GM15510 (cell line): ENCODE results near the gene PACSIN1.

Experiments used
- POLR2A ChIP-seq: IDR thresholded peaks from 3 replicates; pipeline ENCODE4 v1.6.1; 2011; ENCODE audit warnings: borderline replicate concordance; ENCODE audit not compliant: insufficient read length; ENCODE audit errors: extremely low read depth

The PACSIN1 gene

DNA sequence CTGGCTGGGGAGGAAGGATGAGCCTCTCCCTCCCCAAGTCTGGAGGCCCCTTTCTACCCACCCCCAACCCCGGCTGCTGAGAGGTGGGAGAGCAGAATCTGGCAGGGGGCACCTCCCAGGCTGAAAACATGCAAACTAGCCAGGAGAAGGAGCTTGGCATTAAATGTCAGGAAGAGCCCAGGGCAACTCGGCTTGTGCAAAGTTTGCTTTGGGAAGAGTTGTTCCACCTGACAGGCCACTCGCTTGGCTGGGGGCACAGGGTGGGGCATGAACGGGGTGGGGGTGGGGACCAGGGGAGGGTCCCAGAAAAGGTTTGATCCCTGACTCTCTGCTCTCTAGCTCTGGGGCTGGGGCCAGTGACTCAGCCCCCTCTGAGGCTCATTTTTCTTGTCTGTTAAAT lies 87.3 kb downstream of the PACSIN1 start:
- TF ChIP-seq POLR2A, result no peak

DNA sequence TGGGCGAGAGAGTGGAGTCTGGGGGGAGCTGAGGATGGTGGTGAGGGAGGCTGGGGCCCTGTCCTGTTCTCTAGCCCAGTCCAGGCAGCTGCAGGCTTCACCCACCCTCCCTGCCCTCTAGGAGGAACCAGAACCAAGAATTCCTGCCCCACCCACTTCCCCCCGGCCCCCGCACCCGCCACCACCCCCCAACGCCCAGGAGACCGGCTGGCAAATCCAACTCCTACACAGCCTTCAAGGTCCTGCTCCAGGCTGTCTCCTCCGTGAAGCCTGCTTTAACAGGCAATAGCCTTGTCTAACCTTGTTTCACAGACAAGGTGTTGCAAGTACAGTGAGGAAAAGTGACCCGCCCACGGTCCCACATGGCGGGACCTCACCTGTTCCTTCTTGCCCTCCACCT lies 87.9 kb downstream of the PACSIN1 start:
- no peak for TF ChIP-seq POLR2A

DNA sequence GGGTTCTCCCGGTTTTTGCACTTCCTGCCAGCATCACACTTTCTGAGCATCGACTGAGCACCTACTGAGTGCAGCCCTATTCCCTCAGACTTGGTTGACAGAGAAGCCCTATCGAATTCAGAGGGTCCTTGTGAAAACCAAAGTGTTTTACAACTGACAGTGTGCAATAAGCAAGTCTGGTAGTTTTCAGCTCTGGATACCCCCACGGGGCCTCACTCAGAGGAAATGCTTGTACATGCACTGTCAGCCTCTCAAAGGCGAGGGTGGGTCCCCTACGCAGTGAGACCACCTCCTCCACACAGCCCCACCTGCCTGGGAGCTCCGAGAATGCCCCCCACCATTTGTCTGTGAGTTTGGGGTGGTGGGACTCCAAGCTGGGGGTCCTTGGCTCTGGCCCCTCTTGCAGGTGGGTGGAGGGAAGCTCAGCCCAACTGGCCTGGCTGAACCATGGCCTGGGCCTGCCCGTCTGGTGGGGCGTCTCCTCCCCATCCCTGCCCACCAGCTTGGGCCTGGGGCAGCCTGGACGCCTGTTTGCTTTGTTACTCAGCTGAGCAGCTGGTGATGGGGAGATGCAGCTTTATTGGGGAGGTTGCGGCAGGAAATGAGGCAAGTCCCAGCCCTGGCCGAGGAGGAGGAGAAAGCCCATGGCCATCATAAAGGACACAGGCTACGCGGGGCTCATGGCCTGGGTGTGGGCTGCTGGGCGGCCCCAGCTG lies 88.6 kb downstream of the PACSIN1 start:
- TF ChIP-seq POLR2A, result no peak

DNA sequence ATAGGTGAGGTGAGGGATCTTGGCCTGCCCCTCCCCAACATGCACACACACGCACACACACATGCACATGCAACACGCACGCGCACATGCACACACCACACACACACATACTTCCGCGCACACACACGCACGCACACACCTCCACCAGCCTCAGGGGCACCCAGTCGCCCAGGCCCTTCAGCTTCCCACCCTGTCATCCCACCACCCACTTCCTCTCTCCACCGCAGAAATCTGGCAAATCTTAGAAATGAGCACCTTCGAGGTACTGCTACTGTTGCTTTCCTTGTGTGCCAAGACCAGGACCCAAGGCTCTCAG lies 89.1 kb downstream of the PACSIN1 start:
- TF ChIP-seq POLR2A, result no peak

DNA sequence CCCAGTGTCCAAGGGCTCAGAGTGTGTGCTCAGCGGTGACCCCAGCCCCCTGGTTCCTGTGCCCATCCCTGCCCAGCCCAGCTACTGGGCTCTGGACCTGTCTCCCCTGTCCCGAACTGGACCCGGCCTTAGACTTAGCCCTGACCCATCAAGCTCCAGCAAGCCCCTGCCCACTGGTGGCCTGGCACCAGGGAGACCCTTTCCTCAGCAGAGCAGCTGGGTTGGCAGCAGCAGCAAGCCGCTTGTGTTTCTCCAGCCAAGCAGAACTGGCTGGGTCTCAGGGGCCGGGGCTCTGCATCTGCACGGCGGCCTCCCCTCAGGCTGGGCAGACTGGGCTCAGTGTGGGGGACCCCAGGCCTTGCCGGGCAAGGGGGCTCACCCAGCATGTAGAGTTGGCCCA lies 89.5 kb downstream of the PACSIN1 start:
- TF ChIP-seq POLR2A, result no peak

DNA sequence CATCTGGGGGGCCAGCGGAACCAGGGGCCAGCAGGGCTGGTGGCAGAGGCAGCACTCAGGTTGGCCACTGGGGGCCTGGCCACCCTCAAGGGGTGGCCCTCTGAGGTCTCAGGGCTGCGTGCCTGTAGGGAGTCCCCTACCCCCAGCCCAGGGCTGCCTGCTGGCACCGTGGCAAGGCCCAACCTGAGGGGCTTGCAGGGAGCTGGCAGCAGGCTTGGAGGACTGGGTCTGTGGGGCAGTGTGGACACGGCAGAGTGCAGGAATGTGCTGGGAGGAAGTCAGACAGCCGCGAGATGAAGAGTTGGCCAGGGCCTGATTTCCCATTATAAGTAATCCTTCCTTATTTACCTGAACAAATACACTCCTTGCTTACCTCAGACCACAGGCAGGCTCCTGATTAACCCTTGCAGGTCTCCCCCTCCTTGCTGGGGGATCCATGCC lies 90.2 kb downstream of the PACSIN1 start, which contains the start of gene SPDEF:
SPDEF (minus strand) TSS at position 299 of the 441 bp plus-strand sequence. CDS start 11,874 bp downstream, outside the sequence.
- no peak for TF ChIP-seq POLR2A

DNA sequence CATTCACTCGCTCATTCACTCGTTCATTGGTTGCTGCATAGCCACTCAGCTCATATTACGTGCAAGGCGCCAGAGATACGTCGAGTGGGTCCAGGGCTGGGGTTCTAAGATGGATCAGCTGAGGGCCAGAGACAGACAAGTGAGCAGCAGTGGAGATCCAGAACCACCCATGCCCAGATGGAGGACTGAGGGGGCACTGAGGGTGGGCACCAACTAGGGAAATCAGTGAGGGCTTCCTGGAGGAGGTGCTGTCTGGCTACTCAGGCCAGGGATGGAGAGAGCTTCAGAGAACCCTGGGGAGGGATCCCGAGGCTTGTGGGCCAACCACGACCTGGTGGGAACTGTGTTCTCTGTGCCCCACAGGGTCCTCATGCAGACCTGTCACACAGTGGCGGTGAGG lies 90.6 kb downstream of the PACSIN1 start:
- TF ChIP-seq POLR2A, result no peak

DNA sequence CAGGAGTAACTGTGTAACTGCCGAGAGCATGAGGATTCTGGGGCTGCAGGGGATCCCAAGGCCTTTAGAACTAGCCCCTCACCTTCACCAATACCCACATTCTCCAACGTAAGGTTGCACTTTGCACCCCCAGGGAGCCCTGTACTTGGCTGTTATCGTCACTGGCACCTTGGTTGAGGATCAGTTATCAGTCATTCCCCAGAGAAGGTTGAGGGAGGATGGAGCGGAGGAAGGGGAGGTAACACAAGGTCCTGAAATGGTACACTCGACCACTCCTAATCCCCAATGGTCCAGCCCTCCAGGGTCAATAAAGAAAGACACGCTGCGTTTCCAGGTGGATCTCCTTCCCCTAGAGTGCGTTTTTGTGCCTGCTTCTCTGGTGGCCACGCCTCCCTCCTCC lies 91.4 kb downstream of the PACSIN1 start:
- no peak for TF ChIP-seq POLR2A

DNA sequence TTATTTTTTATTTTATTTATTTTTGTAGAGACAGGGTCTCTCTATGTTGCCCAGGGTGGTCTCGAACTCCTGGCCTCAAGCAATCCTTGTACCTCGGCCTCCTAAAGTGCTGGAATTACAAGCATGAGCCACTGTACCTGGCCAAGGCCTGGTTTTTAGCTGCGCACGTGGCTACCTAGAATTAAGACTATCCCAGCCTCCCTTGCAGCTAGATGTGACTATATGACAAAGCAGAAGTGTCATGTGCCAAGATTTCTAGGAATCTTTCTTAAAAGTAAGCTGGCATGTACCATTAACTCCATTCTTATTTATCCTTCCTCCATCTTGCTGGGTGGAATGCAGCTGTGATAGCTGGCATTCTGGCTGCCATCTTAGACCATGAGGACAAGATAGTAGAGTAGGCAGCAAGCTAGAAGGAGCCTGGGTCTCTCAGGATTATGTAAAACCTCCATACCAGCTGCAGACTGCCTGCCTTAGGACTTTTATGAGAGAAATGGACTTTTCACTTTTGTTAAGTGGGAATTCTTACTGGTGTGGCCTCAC lies 92.4 kb downstream of the PACSIN1 start:
- TF ChIP-seq POLR2A, result no peak

DNA sequence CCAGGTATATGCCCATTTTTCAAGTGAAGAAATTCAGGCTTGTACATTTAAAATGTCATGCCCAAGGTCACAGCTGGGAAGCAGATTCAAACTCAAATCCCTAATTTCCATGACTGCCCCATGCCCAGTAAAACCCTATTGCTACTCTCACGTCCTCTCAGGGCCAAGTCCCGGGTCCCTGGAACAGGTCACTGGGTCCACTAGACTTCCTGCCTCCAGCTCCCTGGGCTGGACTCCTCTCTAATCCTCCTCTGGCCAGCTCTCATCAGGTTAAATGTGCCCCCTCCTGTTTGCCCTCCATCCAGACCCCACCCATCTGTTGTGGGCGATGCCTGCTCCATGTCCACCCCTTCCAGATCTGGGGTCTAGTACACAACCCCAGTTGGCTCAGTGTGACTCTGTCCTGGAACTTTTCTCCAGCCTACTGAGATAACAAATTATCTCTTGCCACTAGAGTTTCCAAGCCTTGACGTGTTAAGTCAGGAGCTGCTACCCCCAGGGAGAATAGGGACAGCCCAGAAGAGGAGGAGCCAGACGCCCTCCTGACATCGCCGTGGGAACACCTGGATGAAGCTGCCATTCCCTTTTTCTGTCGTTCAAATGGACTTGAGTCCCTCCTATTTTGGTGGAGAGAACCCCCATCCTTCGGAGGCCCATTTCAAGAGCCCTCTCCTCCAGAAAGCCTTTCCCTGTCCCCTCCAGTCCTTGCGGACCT lies 93.9 kb downstream of the PACSIN1 start:
- no peak for TF ChIP-seq POLR2A

DNA sequence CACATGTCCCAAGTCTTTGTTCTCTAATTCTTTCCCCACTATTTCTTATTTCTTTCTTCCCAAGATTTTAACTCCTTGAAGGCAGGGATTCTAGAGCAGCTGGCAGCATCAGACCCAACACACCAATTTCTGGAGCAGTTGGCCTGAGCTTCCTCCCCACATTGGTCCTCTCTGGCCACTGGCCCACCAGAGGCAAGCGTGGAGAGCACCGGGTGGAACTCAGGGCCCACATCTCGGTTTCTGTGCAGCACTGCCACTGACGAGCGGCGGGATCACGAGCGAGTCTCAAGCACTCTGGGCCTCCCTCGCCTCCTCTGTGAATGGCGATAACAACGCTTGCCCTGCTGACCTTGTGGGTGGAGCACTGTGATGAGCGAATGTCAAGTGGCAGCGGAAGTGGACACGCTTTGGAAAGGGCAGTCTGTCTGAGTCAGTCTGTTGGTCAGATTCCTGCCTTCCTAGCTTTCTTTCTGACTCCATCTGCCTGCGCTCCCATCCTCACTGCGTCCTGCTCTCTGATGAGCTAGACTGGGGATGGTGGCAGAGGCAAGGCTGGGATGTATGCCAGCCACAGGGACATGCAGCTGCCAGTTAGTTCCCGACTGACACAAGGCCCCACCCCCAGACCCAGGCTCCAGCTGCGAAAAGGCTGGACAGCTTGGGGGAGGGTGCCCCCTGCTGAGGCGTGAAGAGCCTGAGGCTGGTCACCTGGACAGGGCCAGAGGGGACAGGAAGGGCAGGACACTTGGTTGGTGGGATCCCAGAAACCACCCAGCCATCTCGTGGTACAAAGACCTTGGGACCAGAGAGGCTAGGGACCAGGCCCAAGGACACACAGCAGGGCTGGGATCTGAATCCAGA lies 94.7 kb downstream of the PACSIN1 start:
- TF ChIP-seq POLR2A, result no peak

DNA sequence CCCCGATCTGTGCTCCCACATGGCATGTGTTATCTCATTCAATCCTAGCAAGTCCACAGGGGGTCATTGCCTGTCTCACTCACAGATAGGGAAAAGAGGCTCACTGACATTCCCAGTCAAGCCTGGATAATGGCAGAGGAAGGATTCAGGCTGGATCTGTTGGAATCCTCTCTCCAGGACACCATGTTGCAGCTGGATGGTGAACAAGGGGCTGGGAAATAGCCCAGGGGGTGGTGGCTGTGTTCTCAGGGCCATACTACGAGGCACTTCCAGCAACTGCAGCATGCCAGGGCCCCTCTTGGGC lies 95.3 kb downstream of the PACSIN1 start:
- no peak for TF ChIP-seq POLR2A

DNA sequence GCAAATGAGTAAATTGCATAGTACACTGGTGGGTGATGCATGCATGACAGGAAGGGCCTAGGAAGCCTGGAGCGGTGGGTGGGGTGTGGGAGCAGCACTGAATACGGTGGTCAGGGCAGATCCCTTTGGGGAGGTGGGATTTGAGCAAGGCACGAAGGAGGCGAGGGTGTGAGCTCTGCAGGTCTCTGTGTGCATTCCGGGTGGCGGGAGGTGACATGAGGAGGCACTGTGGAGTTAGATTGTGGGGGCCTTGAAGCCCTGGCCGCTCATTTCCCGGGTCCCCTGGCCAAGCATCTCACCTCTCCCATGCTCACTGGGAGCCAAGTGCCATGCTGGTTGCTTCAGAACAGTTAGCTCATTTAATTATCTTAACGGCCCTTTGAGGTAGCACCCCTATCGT lies 96.5 kb downstream of the PACSIN1 start:
- TF ChIP-seq POLR2A, result no peak

DNA sequence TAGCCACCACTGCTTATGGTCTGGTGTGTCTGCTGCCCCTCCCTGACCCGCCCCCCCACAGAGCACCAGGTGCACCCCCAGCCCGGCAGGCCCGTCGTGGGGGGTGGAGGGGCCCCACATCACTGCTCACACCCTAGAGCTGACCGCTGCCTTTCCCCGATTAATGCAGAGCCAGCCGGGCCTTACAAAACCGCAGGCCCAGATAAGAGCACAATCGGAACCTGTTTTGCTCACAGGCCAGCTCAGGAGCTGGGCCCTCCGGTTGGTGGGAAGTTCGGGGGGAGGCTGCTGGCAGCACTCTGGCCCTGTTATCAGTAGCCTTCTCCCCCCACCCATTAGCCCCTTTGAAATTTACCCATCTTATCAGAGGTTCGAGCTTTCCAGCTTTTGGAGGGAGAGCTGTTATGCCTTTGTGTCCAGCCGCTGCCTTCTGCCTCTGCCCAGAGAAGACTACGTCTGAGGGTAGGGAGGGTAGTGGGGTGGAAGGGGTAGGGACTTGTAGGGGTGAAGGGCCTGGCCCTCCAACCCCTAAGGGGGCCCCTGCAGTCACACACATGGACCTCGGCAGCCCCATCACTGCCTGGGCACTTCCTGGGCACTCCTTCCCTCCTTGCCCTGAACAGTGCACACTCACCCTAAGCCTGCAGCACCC lies 97.1 kb downstream of the PACSIN1 start:
- TF ChIP-seq POLR2A, result no peak

DNA sequence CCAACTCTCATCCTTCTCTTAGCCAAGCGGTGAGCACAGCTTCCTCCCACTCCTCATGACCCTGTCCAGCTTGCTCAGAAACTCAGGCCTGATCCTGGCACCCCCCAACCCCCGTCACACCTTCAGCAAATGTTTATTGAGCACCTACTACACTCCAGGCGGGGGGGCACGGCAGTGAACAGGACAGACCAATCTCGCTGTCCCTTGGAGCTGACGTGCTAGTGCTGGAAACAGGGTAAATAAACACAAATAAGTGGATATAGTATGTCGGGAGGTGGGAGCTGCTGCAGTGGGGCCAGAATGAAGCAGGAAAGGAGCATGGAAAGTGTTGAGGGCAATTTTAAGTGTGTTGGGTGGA lies 97.6 kb downstream of the PACSIN1 start:
- no peak for TF ChIP-seq POLR2A
